K562 (cell line): ENCODE results near the gene S100P. TPM values are rescaled to one million over a fixed set of nuclear protein-coding genes. Genes with fewer than 3 reads are reported as not detected.

Experiments used
- ARHGAP35 ChIP-seq: fragments of 450-650 bp; IDR thresholded peaks from 2 replicates; pipeline ENCODE4 v1.6.1; 2018; ENCODE audit not compliant: partially characterized antibody
- CBX5 ChIP-seq: IDR thresholded peaks from 2 replicates; pipeline ENCODE4 v1.6.1; 2014; ENCODE audit warnings: low read depth, borderline replicate concordance
- CXXC5 ChIP-seq: fragments of 250-450 bp; sonication (Bioruptor Pico); IDR thresholded peaks from 2 replicates; pipeline ENCODE4 v1.8.0; 2022; ENCODE audit warnings: inconsistent platforms, mild to moderate bottlenecking, moderate library complexity
- MCM2 ChIP-seq: fragments of 450-650 bp; IDR thresholded peaks from 2 replicates; pipeline ENCODE4 v1.6.1; 2017; ENCODE audit warnings: low read depth, mild to moderate bottlenecking
- PTTG1 ChIP-seq: fragments of 450-650 bp; IDR thresholded peaks from 2 replicates; pipeline ENCODE4 v1.6.1; 2016; ENCODE audit warnings: low read depth, mild to moderate bottlenecking, missing genetic modification characterization, missing compliant biosample characterization
- RBM39 ChIP-seq: fragments of 200-400 bp; formaldehyde crosslinking; optimal IDR thresholded peaks from 2 replicates; pipeline ENCODE3; 2018; ENCODE audit warnings: low read depth, low read length
- TAF15 ChIP-seq: fragments of 200-400 bp; formaldehyde crosslinking; IDR thresholded peaks from 2 replicates; pipeline ENCODE4 v1.6.1; 2017; ENCODE audit warnings: mild to moderate bottlenecking, low read depth, low read length, moderate library complexity
- TBL1XR1 ChIP-seq, 2 experiments: IDR thresholded peaks; 2 replicates each; pipeline ENCODE4 v1.6.1; 2012; ENCODE audit warnings: improper control_type of control experiment in 2 of 2, low read length in 2 of 2, mild to moderate bottlenecking in 1 of 2
- TRIM24 ChIP-seq, 2 experiments: fragments of 450-650 bp; IDR thresholded peaks; 2 replicates each; pipeline ENCODE4 v1.6.1; 2016
- ZNF174 ChIP-seq: fragments of 250-450 bp; sonication (Bioruptor Pico); IDR thresholded peaks from 2 replicates; pipeline ENCODE4 v1.4.0; 2020; ENCODE audit warnings: mild to moderate bottlenecking
- polyA plus RNA-seq, 8 experiments: library from polyadenylated mRNA; depleted of rRNA in 4 of 8; stranded (reverse) in 5 of 8; unstranded in 3 of 8; fragments of >200 nt; fragmentation: Nextera tagmentation in 2 of 8; fragmentation: Illumina TruSeq in 1 of 8; extraction: Ambion mirVana in 2 of 8; extraction: Trizol in 1 of 8; gene quantifications; 2 replicates each; pipeline versions ENCODE4 v1.2.1 to v1.2.3, GENCODE V29; 2011 to 2014; ENCODE audit warnings: inconsistent platforms in 1 of 8, missing spikeins in 1 of 8
- total RNA-seq, 7 experiments: library from RNA; depleted of rRNA in 6 of 7; stranded (reverse); fragments of >200 nt in 6 of 7; fragmentation: Illumina TruSeq in 2 of 7; extraction: Trizol in 2 of 7; gene quantifications; 2 replicates each; pipeline versions ENCODE4 v1.2.1 to v1.2.3, GENCODE V29; 2011 to 2021; ENCODE audit warnings: low replicate concordance in 1 of 7
- TF ChIP-seq, protein P1 (sequence below): fragments of 250-450 bp; sonication (Bioruptor Pico); IDR thresholded peaks from 2 replicates; pipeline ENCODE4 v1.4.0; 2020; ENCODE audit warnings: mild to moderate bottlenecking, moderate library complexity
- TF ChIP-seq, protein P2 (sequence below): sonication (generic); formaldehyde crosslinking; IDR thresholded peaks from 2 replicates; pipeline ENCODE4 v1.8.1; 2023; ENCODE audit warnings: mild to moderate bottlenecking, missing genetic modification reagents
- TF ChIP-seq, protein P3 (sequence below): IDR thresholded peaks from 3 replicates; pipeline ENCODE4 v1.6.1; 2011; ENCODE audit warnings: borderline replicate concordance, mild to moderate bottlenecking, moderate library complexity; ENCODE audit not compliant: insufficient read length; ENCODE audit errors: extremely low read depth
- TF ChIP-seq, protein P4 (sequence below): fragments of 450-650 bp; IDR thresholded peaks from 2 replicates; pipeline ENCODE4 v1.6.1; 2016; ENCODE audit warnings: low read depth, mild to moderate bottlenecking, moderate library complexity
- TF ChIP-seq, protein P5 (sequence below): sonication (generic); formaldehyde crosslinking; IDR thresholded peaks from 2 replicates; pipeline ENCODE4 v1.8.0; 2022; ENCODE audit warnings: mild to moderate bottlenecking, missing genetic modification reagents
- TF ChIP-seq, protein P6 (sequence below): fragments of 250-450 bp; sonication (Bioruptor Pico); IDR thresholded peaks from 2 replicates; pipeline ENCODE4 v1.4.0; 2020; ENCODE audit warnings: mild to moderate bottlenecking, moderate library complexity

S100P gene
- total and polyA plus RNA-seq, 9 of the 15 experiments (the other 6 are each of a cell fraction or from before 2014, with no cell fraction given), result 4.1 to 23.8 (median 7.5) TPM

DNA sequence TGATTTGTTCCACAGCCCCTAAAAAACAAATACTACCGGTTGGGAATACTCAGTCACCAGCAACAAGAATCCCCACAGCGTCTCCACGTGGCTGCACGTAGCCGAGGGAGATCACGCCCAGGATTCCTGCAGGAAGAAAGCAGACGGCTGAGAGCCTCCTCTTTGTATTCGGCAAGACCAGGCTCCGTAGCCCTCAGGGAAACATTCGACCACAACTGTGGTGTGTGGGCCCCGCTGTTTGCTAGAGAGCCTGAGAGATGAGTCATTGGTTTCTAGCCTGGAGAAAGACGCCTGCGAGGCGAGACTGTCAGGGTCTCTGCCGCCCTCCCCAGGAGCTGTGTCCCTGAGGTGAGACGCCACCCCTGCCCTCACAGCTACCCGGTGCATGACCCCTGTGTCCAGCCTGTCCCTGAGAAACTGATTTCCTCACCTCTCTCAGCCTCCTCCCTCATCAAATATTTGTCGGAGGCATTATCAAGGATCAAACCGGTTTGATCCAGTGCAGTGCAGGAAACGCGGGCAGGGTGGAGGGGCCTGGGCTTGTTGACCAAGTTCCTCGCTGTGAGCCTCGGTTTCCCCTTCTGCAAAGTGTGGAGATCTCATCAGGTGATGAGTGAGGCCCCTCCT, 4.7 kb upstream of the S100P start (continued):
- TF ChIP-seq, protein P1, sequence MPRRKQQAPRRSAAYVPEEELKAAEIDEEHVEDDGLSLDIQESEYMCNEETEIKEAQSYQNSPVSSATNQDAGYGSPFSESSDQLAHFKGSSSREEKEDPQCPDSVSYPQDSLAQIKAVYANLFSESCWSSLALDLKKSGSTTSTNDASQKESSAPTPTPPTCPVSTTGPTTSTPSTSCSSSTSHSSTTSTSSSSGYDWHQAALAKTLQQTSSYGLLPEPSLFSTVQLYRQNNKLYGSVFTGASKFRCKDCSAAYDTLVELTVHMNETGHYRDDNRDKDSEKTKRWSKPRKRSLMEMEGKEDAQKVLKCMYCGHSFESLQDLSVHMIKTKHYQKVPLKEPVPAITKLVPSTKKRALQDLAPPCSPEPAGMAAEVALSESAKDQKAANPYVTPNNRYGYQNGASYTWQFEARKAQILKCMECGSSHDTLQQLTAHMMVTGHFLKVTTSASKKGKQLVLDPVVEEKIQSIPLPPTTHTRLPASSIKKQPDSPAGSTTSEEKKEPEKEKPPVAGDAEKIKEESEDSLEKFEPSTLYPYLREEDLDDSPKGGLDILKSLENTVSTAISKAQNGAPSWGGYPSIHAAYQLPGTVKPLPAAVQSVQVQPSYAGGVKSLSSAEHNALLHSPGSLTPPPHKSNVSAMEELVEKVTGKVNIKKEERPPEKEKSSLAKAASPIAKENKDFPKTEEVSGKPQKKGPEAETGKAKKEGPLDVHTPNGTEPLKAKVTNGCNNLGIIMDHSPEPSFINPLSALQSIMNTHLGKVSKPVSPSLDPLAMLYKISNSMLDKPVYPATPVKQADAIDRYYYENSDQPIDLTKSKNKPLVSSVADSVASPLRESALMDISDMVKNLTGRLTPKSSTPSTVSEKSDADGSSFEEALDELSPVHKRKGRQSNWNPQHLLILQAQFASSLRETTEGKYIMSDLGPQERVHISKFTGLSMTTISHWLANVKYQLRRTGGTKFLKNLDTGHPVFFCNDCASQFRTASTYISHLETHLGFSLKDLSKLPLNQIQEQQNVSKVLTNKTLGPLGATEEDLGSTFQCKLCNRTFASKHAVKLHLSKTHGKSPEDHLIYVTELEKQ (CRISPR knock-in tag), result no peak
- TF ChIP-seq MCM2 (no peak), TAF15 (no peak), CXXC5 (CRISPR knock-in tag) (peak; percentile 48), TRIM24 (IDR thresholded peaks at IDR 0.05) (no peak), TBL1XR1 (IDR thresholded peaks at IDR 0.05; ENCODE audit: low read length in 2 of 2) (no peak), PTTG1 (no peak), CBX5 (no peak), ZNF174 (no peak), ARHGAP35 (no peak), RBM39 (no peak)
- TF ChIP-seq, protein P2, sequence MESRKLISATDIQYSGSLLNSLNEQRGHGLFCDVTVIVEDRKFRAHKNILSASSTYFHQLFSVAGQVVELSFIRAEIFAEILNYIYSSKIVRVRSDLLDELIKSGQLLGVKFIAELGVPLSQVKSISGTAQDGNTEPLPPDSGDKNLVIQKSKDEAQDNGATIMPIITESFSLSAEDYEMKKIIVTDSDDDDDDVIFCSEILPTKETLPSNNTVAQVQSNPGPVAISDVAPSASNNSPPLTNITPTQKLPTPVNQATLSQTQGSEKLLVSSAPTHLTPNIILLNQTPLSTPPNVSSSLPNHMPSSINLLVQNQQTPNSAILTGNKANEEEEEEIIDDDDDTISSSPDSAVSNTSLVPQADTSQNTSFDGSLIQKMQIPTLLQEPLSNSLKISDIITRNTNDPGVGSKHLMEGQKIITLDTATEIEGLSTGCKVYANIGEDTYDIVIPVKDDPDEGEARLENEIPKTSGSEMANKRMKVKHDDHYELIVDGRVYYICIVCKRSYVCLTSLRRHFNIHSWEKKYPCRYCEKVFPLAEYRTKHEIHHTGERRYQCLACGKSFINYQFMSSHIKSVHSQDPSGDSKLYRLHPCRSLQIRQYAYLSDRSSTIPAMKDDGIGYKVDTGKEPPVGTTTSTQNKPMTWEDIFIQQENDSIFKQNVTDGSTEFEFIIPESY (CRISPR knock-in tag), result no peak
- TF ChIP-seq, protein P3, sequence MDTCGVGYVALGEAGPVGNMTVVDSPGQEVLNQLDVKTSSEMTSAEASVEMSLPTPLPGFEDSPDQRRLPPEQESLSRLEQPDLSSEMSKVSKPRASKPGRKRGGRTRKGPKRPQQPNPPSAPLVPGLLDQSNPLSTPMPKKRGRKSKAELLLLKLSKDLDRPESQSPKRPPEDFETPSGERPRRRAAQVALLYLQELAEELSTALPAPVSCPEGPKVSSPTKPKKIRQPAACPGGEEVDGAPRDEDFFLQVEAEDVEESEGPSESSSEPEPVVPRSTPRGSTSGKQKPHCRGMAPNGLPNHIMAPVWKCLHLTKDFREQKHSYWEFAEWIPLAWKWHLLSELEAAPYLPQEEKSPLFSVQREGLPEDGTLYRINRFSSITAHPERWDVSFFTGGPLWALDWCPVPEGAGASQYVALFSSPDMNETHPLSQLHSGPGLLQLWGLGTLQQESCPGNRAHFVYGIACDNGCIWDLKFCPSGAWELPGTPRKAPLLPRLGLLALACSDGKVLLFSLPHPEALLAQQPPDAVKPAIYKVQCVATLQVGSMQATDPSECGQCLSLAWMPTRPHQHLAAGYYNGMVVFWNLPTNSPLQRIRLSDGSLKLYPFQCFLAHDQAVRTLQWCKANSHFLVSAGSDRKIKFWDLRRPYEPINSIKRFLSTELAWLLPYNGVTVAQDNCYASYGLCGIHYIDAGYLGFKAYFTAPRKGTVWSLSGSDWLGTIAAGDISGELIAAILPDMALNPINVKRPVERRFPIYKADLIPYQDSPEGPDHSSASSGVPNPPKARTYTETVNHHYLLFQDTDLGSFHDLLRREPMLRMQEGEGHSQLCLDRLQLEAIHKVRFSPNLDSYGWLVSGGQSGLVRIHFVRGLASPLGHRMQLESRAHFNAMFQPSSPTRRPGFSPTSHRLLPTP, result no peak
- TF ChIP-seq, protein P4, sequence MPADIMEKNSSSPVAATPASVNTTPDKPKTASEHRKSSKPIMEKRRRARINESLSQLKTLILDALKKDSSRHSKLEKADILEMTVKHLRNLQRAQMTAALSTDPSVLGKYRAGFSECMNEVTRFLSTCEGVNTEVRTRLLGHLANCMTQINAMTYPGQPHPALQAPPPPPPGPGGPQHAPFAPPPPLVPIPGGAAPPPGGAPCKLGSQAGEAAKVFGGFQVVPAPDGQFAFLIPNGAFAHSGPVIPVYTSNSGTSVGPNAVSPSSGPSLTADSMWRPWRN, result no peak
- TF ChIP-seq, protein P5, sequence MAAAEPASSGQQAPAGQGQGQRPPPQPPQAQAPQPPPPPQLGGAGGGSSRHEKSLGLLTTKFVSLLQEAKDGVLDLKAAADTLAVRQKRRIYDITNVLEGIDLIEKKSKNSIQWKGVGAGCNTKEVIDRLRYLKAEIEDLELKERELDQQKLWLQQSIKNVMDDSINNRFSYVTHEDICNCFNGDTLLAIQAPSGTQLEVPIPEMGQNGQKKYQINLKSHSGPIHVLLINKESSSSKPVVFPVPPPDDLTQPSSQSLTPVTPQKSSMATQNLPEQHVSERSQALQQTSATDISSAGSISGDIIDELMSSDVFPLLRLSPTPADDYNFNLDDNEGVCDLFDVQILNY, result no peak
- TF ChIP-seq, protein P6, sequence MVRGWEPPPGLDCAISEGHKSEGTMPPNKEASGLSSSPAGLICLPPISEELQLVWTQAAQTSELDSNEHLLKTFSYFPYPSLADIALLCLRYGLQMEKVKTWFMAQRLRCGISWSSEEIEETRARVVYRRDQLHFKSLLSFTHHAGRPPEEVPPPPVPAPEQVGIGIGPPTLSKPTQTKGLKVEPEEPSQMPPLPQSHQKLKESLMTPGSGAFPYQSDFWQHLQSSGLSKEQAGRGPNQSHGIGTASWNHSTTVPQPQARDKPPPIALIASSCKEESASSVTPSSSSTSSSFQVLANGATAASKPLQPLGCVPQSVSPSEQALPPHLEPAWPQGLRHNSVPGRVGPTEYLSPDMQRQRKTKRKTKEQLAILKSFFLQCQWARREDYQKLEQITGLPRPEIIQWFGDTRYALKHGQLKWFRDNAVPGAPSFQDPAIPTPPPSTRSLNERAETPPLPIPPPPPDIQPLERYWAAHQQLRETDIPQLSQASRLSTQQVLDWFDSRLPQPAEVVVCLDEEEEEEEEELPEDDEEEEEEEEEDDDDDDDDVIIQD (CRISPR knock-in tag), result no peak
